HepG2 (cell line): ENCODE results near the gene ABCA3. TPM values are rescaled to one million over a fixed set of nuclear protein-coding genes. Genes with fewer than 3 reads are reported as not detected.

Experiments
- HIVEP1 ChIP-seq: sonication (generic); formaldehyde crosslinking; IDR thresholded peaks from 2 replicates; pipeline ENCODE4 v1.4.0; 2020; ENCODE audit warnings: mild to moderate bottlenecking, missing genetic modification reagents
- SOX13 ChIP-seq, 3 experiments: fragments of 450-650 bp in 1 of 3; sonication (generic) in 1 of 3; formaldehyde crosslinking in 1 of 3; IDR thresholded peaks in 2 of 3; conservative IDR thresholded peaks in 1 of 3; 2 replicates each; pipeline versions ENCODE4 v1.5.0 to v1.6.1; 2016 to 2020; ENCODE audit warnings: antibody characterized with exemption in 1 of 3, mild to moderate bottlenecking in 1 of 3, missing compliant biosample characterization in 1 of 3, missing genetic modification reagents in 1 of 3, moderate library complexity in 1 of 3
- SOX6 ChIP-seq, 2 experiments: fragments of 450-650 bp in 1 of 2; sonication (generic) in 1 of 2; formaldehyde crosslinking in 1 of 2; IDR thresholded peaks; 2 replicates each; pipeline versions ENCODE4 v1.4.0 to v1.6.1; 2017 to 2020; ENCODE audit warnings: antibody characterized with exemption in 1 of 2, mild to moderate bottlenecking in 1 of 2, missing genetic modification reagents in 1 of 2
- ZNF569 ChIP-seq: sonication (generic); formaldehyde crosslinking; IDR thresholded peaks from 2 replicates; pipeline ENCODE4 v1.5.0; 2020; ENCODE audit warnings: mild to moderate bottlenecking, missing genetic modification reagents, moderate library complexity, borderline replicate concordance
- polyA plus RNA-seq, 8 experiments: library from polyadenylated mRNA; depleted of rRNA in 3 of 8; stranded (reverse) in 7 of 8; unstranded in 1 of 8; fragments of >200 nt; fragmentation: Illumina TruSeq in 4 of 8; extraction: Trizol in 4 of 8; gene quantifications; 2 replicates each; pipeline versions ENCODE4 v1.2.1 to v1.2.3, GENCODE V29; 2011 to 2016; ENCODE audit warnings: low read depth in 4 of 8, missing spikeins in 1 of 8, mixed read lengths in 1 of 8; ENCODE audit not compliant: insufficient read depth in 1 of 8
- total RNA-seq, 5 experiments: library from RNA; depleted of rRNA; stranded (reverse); fragments of >200 nt; fragmentation: Illumina TruSeq; extraction: Trizol; gene quantifications; 2 replicates each; pipeline ENCODE4 v1.2.3, GENCODE V29; 2016; ENCODE audit warnings: low read depth in 1 of 5
- TF ChIP-seq, protein P1 (sequence below): sonication (generic); formaldehyde crosslinking; IDR thresholded peaks from 2 replicates; pipeline ENCODE4 v1.4.0; 2020; ENCODE audit warnings: missing genetic modification reagents, borderline replicate concordance

ABCA3 gene
- total and polyA plus RNA-seq, 2 of the 13 experiments (the other 11 are each of a cell fraction or from before 2014, with no cell fraction given) = 0.60 to 1.5 TPM

DNA sequence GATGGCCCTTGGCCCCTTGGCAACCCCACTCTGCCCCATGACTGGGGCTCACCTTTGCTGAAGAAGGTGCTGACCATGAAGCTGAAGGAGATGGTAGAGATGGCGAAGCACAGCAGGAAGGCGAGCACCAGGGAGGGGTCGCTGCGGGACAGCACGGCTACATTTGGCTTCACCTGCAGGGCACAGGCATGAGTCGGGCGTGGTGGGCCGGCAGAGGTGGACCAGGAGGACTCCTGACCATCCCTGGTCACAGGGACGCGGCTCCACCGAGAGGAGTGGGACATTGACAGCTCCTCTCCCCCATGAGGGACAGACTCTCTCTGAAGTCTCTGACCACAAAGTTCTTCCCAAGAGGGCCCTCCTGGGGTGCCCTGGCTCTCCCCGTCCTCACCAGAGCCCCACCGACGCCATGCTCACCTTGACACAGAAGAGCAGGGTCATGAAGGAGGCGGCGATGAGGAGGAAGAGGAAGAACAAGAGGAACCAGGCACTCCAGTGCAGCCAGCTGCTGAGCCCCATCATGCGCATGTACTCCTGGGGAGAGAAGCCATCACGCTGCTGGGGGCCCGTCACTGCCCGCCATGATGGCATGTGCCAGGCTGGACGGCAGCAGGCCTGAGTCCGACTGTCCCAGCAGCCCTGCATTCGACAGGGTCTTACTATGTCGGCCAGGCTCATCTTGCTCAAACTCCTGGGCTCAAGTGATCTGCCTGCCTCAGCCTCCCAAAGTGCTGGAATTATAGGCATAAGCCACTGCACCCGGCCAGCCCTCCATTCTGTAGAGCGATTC lies 23.1 kb downstream of the ABCA3 start (continued):
- TF ChIP-seq SOX13 (IDR thresholded peaks at IDR 0.05) (no peak), SOX13 (CRISPR knock-in tag; conservative IDR thresholded peaks at IDR 0.05 in 1 of 2, IDR thresholded peaks at IDR 0.05 in 1 of 2) (no peak), HIVEP1 (CRISPR knock-in tag) (no peak), ZNF569 (CRISPR knock-in tag) (no peak), SOX6 (IDR thresholded peaks at IDR 0.05) (no peak), SOX6 (CRISPR knock-in tag; IDR thresholded peaks at IDR 0.05) (no peak)
- TF ChIP-seq, protein P1, sequence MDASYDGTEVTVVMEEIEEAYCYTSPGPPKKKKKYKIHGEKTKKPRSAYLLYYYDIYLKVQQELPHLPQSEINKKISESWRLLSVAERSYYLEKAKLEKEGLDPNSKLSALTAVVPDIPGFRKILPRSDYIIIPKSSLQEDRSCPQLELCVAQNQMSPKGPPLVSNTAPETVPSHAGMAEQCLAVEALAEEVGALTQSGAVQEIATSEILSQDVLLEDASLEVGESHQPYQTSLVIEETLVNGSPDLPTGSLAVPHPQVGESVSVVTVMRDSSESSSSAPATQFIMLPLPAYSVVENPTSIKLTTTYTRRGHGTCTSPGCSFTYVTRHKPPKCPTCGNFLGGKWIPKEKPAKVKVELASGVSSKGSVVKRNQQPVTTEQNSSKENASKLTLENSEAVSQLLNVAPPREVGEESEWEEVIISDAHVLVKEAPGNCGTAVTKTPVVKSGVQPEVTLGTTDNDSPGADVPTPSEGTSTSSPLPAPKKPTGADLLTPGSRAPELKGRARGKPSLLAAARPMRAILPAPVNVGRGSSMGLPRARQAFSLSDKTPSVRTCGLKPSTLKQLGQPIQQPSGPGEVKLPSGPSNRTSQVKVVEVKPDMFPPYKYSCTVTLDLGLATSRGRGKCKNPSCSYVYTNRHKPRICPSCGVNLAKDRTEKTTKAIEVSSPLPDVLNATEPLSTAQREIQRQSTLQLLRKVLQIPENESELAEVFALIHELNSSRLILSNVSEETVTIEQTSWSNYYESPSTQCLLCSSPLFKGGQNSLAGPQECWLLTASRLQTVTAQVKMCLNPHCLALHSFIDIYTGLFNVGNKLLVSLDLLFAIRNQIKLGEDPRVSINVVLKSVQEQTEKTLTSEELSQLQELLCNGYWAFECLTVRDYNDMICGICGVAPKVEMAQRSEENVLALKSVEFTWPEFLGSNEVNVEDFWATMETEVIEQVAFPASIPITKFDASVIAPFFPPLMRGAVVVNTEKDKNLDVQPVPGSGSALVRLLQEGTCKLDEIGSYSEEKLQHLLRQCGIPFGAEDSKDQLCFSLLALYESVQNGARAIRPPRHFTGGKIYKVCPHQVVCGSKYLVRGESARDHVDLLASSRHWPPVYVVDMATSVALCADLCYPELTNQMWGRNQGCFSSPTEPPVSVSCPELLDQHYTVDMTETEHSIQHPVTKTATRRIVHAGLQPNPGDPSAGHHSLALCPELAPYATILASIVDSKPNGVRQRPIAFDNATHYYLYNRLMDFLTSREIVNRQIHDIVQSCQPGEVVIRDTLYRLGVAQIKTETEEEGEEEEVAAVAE = no peak
